SW 1271 (cell line): Measurements from ENCODE around the gene TEX53.

Experiments
- DNase-seq, 2 experiments: peaks; one replicate each; lab custom pipeline; 2025; lab: John Stamatoyannopoulos, UW

TEX53 gene

GRCh38 chr9:114606597-114607207, 50.9 kb downstream of the TEX53 start:
- no peak for DNase-seq
